GM23248 (cell line): ENCODE data around the gene CASK. TPM values are rescaled to one million over a fixed set of nuclear protein-coding genes. Genes with fewer than 3 reads are reported as not detected.
A peak's percentile ranks its signal among the peaks of the same experiment; 100 is the strongest.
"Not testable (repeated sequence)": the region's sequence is repeated elsewhere in the genome, so short reads cannot be mapped to it uniquely, and the experiment has no call there.

Experiments used
- DNase-seq: peaks from one replicate; pipeline ENCODE4 v3.0.0-alpha.2; 2015
- H2AFZ ChIP-seq: fragments of 200-600 bp; sonication (generic); 2 replicates; pipeline ENCODE4 v1.6.1; 2016; ENCODE audit warnings: antibody characterized with exemption
- H3F3A ChIP-seq: fragments of 200-600 bp; sonication (generic); 2 replicates; pipeline ENCODE4 v1.6.1; 2016; ENCODE audit warnings: mild to moderate bottlenecking, antibody characterized with exemption, mixed run types; ENCODE audit not compliant: insufficient read depth
- H3K27ac ChIP-seq: fragments of 200-600 bp; sonication (generic); 2 replicates; pipeline ENCODE4 v1.5.1; 2016; ENCODE audit warnings: mild to moderate bottlenecking
- H3K27me3 ChIP-seq: fragments of 200-600 bp; sonication (generic); replicated peaks from 2 replicates; pipeline ENCODE4 v1.6.1; 2016; ENCODE audit warnings: mild to moderate bottlenecking; ENCODE audit not compliant: insufficient read depth
- H3K36me3 ChIP-seq: fragments of 200-600 bp; sonication (generic); 2 replicates; pipeline ENCODE4 v1.6.1; 2016; ENCODE audit warnings: low read depth, mild to moderate bottlenecking
- H3K4me1 ChIP-seq: fragments of 200-600 bp; sonication (generic); 2 replicates; pipeline ENCODE4 v1.6.1; 2016; ENCODE audit warnings: mild to moderate bottlenecking; ENCODE audit not compliant: insufficient read depth
- H3K4me2 ChIP-seq: fragments of 200-600 bp; sonication (generic); one replicate; pipeline ENCODE4 v1.6.1; 2016; ENCODE audit warnings: mild to moderate bottlenecking; ENCODE audit not compliant: unreplicated experiment
- H3K4me3 ChIP-seq: fragments of 200-600 bp; sonication (generic); 2 replicates; pipeline ENCODE4 v1.5.1; 2016; ENCODE audit warnings: mild to moderate bottlenecking
- H3K79me2 ChIP-seq: fragments of 200-600 bp; sonication (generic); 2 replicates; pipeline ENCODE4 v1.6.1; 2016; ENCODE audit warnings: mild to moderate bottlenecking; ENCODE audit not compliant: insufficient read depth
- H3K9ac ChIP-seq: fragments of 200-600 bp; sonication (generic); 2 replicates; pipeline ENCODE4 v1.6.1; 2016; ENCODE audit warnings: mild to moderate bottlenecking
- H3K9me2 ChIP-seq: fragments of 200-600 bp; sonication (generic); 2 replicates; pipeline ENCODE4 v1.6.1; 2016; ENCODE audit warnings: mixed run types, mild to moderate bottlenecking, moderate library complexity; ENCODE audit not compliant: insufficient read depth
- H3K9me3 ChIP-seq: fragments of 200-600 bp; sonication (generic); one replicate; pipeline ENCODE4 v1.6.1; 2017; ENCODE audit warnings: low read depth
- H4K20me1 ChIP-seq: fragments of 200-600 bp; sonication (generic); 2 replicates; pipeline ENCODE4 v1.6.0; 2016; ENCODE audit not compliant: insufficient read depth
- EZH2 ChIP-seq: fragments of 200-600 bp; sonication (generic); IDR thresholded peaks from 2 replicates; pipeline ENCODE4 v1.6.1; 2018; ENCODE audit warnings: antibody characterized with exemption, mild to moderate bottlenecking; ENCODE audit not compliant: insufficient read depth, poor library complexity, severe bottlenecking
- EZH2phosphoT487 ChIP-seq: fragments of 200-600 bp; sonication (generic); IDR thresholded peaks from 2 replicates; pipeline ENCODE4 v1.6.1; 2018; ENCODE audit warnings: antibody characterized with exemption, moderate library complexity, mild to moderate bottlenecking, low read depth; ENCODE audit not compliant: insufficient read depth
- WGBS, 2 experiments: methylation state at CpG; one replicate each; pipeline ENCODE4 v1.1.6; 2015 to 2017; ENCODE audit warnings: low lambda C conversion rate in 2 of 2, low coverage in 1 of 2; ENCODE audit errors: missing lambda C conversion rate in 2 of 2; 5-methylcytosine and 5-hydroxymethylcytosine counted together
- in situ Hi-C: fragments of 300-500 bp; cut with MboI; formaldehyde crosslinking; loops from 2 replicates; pipeline ENCODE4 v1.15.0; 2020
- polyA plus RNA-seq: library from polyadenylated mRNA; unstranded; fragments of >200 nt; fragmentation: Nextera tagmentation; extraction: Ambion mirVana; gene quantifications from 2 replicates; pipeline ENCODE4 v1.2.1, GENCODE V29; 2016
- total RNA-seq: library from RNA; depleted of rRNA; stranded (reverse); fragments of >200 nt; shearing (Covaris generic); gene quantifications from 2 replicates; pipeline ENCODE4 v1.2.3, GENCODE V29; 2014

Gene CASK
- total and polyA plus RNA-seq, 2 experiments from 2014 or later, result 2.5 to 29.2 TPM

DNA sequence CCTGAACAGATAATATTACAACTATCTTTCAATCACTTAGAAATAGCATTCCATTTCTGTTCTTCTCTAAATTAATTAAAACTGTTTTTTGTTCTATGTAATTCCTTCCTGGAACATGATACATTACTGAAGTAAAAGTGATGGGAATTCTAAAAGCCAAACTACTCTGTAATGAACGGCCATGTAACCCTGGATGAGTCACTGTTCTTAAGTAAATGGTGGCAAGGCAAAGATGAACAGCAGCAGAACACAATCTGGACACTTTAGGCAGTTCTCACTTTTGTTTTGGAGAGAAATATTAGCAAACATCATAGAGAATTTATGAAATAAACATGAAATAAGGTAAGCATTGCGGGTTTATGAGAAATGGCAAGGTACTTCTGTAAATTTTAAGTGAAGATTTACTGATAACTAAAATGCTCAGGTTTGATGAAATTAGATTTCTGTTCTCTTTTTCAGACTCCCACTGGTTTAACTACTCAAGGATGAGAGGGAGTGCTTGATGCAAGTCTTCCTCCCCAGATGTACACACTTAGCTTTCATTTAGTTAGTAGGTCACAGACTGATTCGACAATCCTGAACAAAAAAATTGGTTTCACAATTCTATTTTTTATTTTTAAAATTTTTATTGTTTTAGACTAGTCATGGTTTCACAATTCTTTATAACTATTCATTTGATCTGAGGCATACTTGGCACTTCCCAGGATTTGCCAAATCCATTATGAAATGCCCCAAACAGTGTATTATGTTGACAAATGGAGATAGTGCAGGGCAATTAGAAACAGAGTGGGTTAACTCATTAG, 200.3 kb downstream of the CASK start:
- Histone ChIP-seq H2AFZ (no peak overlapping the region), H3K36me3 (no peaks in the 10 kb centered on the region), H3K4me3 (no peak overlapping the region), H3K4me2 (no peak overlapping the region), H3F3A (no peaks in the 10 kb centered on the region), H3K9ac (no peak overlapping the region), H3K9me2 (no peaks in the 10 kb centered on the region), H3K4me1 (0 out of 2 replicates have a peak, but pooled peaks cover 9% of the 10 kb centered on the region), H3K79me2 (no peaks in the 10 kb centered on the region), H3K9me3 (no peaks in the 10 kb centered on the region), H3K27me3 (no peaks in the 10 kb centered on the region), H3K27ac (peak overlapping the region; percentile 60), H4K20me1 (no peaks in the 10 kb centered on the region)
- in situ Hi-C loops, result no loop called here
- WGBS, 2 experiments, result 41 to 48% methylated on average over 3 of the region's 3 CpGs
- DNase-seq, result peak; percentile 50
- no peak for TF ChIP-seq EZH2
- TF ChIP-seq EZH2phosphoT487, result no peak

GRCh38 chrX:41722214-41722613, 201.1 kb downstream of the CASK start:
- H3K4me2 ChIP-seq, result no peak overlapping the region
- H2AFZ ChIP-seq, result no peak overlapping the region
- H3K4me3 ChIP-seq, result no peak overlapping the region
- no peaks in the 10 kb centered on the region for H3F3A ChIP-seq
- no peaks in the 10 kb centered on the region for H4K20me1 ChIP-seq
- 93 to 98% methylated on average over 3 of the region's 3 CpGs for WGBS, 2 experiments
- H3K9me2 ChIP-seq, result no peaks in the 10 kb centered on the region
- TF ChIP-seq EZH2 (no peak), EZH2phosphoT487 (no peak)
- H3K9me3 ChIP-seq, result no peaks in the 10 kb centered on the region
- H3K36me3 ChIP-seq, result no peaks in the 10 kb centered on the region
- no peaks in the 10 kb centered on the region for H3K79me2 ChIP-seq
- no peak overlapping the region for H3K27ac ChIP-seq
- in situ Hi-C loops, result no loop called here
- H3K27me3 ChIP-seq, result no peaks in the 10 kb centered on the region
- 0 out of 2 replicates have a peak, but pooled peaks cover 9% of the 10 kb centered on the region for H3K4me1 ChIP-seq
- no peak for DNase-seq
- H3K9ac ChIP-seq, result no peak overlapping the region

- in situ Hi-C loops, result no loop called here
- no peaks in the 10 kb centered on the region for H3K27me3 ChIP-seq
- H2AFZ ChIP-seq, result no peak overlapping the region
- H3K4me1 ChIP-seq, result 0 out of 2 replicates have a peak, but pooled peaks cover 9% of the 10 kb centered on the region
- H4K20me1 ChIP-seq, result no peaks in the 10 kb centered on the region
- H3K79me2 ChIP-seq, result no peaks in the 10 kb centered on the region
- H3K9ac ChIP-seq, result no peak overlapping the region
- no peaks in the 10 kb centered on the region for H3K36me3 ChIP-seq
- no peak overlapping the region for H3K4me3 ChIP-seq
- 100% methylated on average over 1 of the region's 1 CpG for WGBS, 2 experiments
- H3K4me2 ChIP-seq, result no peak overlapping the region
- no peak for DNase-seq
- no peaks in the 10 kb centered on the region for H3F3A ChIP-seq
- no peaks in the 10 kb centered on the region for H3K9me3 ChIP-seq
- H3K27ac ChIP-seq, result no peak overlapping the region
- TF ChIP-seq EZH2phosphoT487 (no peak), EZH2 (no peak)
- H3K9me2 ChIP-seq, result no peaks in the 10 kb centered on the region
Observed at GRCh38 chrX:41721590-41721989, 201.8 kb downstream of the CASK start.

GRCh38 chrX:41720125-41720779, 203.1 kb downstream of the CASK start:
- DNase-seq, result peak; percentile 5
- no peak overlapping the region for H3K9ac ChIP-seq
- H3K4me2 ChIP-seq, result no peak overlapping the region
- no peaks in the 10 kb centered on the region for H3K9me3 ChIP-seq
- no peak overlapping the region for H3K4me3 ChIP-seq
- 98 to 100% methylated on average over 1 to 3 of the region's 3 CpGs for WGBS, 2 experiments
- H4K20me1 ChIP-seq, result no peaks in the 10 kb centered on the region
- no peaks in the 10 kb centered on the region for H3K9me2 ChIP-seq
- H3K27me3 ChIP-seq, result no peaks in the 10 kb centered on the region
- no peaks in the 10 kb centered on the region for H3K36me3 ChIP-seq
- H2AFZ ChIP-seq, result no peak overlapping the region
- TF ChIP-seq EZH2 (no peak), EZH2phosphoT487 (no peak)
- in situ Hi-C loops, result no loop called here
- no peaks in the 10 kb centered on the region for H3K79me2 ChIP-seq
- no peak overlapping the region for H3K27ac ChIP-seq
- no peaks in the 10 kb centered on the region for H3F3A ChIP-seq
- H3K4me1 ChIP-seq, result 0 out of 2 replicates have a peak, but pooled peaks cover 9% of the 10 kb centered on the region

- 91 to 96% methylated on average over 6 of the region's 6 CpGs for WGBS, 2 experiments
- H3K27me3 ChIP-seq, H3F3A ChIP-seq, H3K36me3 ChIP-seq, H3K4me3 ChIP-seq, H2AFZ ChIP-seq, H3K79me2 ChIP-seq, H4K20me1 ChIP-seq, H3K27ac ChIP-seq, H3K9ac ChIP-seq, H3K9me2 ChIP-seq, DNase-seq, in situ Hi-C loops, H3K4me1 ChIP-seq, H3K9me3 ChIP-seq, H3K4me2 ChIP-seq: not testable (repeated sequence)
Observed at GRCh38 chrX:41719610-41720009, 203.7 kb downstream of the CASK start.
